AG20443 (cell line): ENCODE data around the gene LINGO1.

Experiments
- DNase-seq: peaks from one replicate; pipeline ENCODE4 v3.0.0; 2012; ENCODE audit warnings: low spot score, mixed read lengths

LINGO1 gene, protein sequence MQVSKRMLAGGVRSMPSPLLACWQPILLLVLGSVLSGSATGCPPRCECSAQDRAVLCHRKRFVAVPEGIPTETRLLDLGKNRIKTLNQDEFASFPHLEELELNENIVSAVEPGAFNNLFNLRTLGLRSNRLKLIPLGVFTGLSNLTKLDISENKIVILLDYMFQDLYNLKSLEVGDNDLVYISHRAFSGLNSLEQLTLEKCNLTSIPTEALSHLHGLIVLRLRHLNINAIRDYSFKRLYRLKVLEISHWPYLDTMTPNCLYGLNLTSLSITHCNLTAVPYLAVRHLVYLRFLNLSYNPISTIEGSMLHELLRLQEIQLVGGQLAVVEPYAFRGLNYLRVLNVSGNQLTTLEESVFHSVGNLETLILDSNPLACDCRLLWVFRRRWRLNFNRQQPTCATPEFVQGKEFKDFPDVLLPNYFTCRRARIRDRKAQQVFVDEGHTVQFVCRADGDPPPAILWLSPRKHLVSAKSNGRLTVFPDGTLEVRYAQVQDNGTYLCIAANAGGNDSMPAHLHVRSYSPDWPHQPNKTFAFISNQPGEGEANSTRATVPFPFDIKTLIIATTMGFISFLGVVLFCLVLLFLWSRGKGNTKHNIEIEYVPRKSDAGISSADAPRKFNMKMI

DNA sequence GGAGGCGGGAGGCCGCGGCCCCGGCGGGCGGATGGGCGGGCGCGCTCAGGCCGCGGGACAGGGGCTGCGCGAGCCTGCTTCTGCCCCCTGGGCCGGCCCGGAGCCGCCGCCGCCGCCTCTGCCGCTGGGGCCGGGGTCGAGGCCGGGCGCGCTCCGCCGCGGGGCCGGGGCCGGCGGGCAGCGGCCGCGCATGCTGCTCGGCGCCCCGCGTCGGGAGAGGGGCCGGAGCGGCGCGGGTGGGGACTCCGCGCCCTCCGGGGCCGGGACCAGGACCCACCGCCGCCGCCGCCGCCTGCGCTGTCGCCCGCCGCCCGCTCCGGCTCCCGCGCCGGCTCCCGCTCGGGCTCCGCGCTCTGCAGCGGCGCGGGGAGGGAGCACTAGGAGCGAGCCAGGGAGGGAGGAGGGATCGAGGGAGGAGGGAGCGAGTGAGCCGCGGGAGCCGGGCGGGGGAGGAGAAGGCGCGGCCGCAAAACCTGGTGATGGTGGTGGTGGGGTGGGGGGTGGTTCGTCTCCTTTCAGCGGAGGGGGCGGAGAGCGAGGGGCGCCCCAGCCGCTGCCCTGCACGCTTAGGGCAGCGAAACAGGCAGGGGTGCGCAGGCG lies at the start of gene LINGO1:
Gene LINGO1 (minus strand): TSS at position 379 of the 600 bp plus-strand sequence. CDS start 597 bp downstream, outside the sequence.
- peak; percentile 46 for DNase-seq

DNA sequence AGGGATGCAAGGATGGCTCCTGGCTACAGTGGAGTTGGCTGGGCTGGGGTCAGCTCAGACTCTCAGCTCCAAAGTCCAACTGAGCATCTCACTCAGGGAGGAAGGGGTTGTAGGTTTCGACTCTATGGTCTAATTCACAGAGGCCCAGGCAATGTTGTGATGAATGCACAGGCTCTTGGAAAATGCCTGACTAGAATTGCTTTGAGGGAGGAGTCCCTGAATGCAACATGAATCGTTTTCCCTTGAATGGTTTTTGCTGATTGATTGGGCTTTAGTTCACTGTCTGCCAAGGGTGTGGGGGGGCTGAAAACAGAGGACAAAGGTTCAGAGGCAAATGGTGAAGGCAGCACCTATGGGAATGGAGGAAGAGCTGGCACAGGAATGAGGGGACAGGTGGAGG lies 48.6 kb upstream of the LINGO1 start:
- DNase-seq, result no peak

DNA sequence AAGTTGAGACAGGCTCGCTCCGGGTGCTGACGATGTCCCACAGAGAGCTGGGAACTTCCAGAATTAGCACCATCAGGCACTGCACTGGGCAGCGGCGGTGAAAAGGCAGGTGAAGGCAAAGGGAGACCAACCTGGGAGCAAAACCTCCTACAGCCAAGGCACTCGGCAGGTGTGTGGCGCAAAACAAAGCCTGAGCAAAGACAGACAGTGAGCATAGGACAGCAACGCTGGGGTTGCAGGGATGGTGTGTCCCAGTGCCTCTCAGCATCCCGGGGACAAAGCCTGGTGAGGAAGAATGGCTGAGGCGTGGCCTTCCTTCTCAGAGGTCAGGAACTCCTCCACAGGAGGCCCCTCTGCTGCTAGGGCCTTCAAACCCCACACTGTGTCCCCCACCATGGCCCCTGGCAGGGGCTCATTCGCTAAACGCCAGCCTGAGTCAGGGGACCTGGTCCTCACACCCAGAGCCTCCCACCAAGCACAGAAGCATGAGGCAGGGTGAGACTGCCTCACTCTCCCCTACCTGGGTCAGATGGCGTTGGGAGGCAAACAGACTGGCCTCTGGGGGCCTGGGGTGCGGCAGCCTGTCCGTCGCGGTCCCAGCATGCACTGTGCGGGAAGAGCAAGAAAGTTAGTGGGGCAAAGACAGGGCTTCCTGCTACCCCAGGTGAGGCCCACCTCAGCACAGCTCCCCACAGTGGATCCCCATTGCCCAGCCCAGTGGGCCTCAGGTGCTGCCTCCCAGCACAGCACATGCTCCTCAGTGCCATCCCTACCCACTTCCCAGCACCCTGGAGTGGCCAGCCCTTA lies 44.1 kb upstream of the LINGO1 start:
- DNase-seq, result no peak

DNA sequence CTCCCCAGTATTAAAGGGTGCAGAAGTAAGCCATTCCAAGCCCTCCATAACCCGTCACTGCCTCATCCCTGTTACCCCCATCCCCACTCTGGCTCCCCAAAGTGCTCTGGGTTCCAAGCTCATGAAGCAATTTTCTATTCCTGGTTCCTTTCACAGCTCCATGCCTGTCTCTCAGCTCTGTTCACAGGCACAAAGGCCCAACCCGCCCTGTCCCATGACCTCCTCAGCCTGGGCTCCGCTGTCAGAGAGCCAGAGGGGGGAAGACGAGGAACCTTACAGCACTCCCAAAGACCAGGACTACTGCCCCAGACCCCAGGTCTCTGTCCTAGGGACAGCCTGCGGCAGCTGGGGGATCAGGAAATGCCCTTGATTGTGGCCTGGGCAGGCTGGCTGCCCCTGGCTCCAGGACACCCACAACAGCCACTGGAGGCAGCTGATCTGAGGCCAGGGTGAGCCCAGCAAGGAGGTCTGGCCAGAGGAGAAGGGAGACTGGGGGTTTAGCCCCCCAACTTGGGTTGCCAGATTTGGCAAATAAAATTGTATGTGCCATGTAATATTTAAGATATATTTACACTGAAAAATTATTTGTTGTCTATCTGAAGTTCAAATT lies 43.2 kb upstream of the LINGO1 start:
- no peak for DNase-seq

DNA sequence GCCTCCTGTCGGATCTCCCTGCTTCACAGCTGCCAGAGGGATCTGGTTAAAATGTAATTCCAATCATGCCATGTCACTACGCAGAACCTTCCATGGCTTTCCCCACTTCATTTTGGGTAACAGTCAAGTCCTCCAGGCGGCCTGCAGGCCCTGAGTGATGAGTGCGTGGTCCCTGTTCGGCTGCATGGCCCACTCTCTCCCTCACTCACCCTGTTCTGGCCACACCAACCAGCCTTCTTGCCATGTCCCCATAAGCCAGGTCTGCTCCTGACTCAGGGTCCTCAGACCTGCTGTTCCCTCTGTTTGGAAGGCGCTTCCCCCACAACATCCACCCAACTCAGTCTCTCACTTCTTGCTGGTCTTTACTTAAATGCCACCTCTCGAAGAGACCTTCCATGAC lies 41.6 kb upstream of the LINGO1 start:
- DNase-seq, result no peak

DNA sequence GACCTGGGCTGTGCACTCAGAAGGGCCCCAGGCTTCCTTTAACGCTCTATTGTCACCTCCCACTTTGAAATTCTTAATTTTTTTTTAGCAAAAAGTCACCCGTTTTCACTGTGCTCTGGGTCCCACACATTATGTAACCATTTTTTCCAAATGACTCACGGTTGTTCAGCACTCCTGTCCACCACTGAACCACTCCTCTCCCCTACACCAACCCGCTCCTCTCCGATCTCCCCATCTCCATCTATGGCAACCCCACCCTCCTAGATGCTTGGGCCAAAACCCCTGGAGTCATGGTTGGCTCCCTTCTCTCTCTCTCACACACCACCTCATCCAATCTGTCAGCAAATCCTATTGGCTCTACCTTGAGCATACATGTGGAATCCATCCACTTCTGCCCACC lies 41.2 kb upstream of the LINGO1 start:
- DNase-seq, result no peak

DNA sequence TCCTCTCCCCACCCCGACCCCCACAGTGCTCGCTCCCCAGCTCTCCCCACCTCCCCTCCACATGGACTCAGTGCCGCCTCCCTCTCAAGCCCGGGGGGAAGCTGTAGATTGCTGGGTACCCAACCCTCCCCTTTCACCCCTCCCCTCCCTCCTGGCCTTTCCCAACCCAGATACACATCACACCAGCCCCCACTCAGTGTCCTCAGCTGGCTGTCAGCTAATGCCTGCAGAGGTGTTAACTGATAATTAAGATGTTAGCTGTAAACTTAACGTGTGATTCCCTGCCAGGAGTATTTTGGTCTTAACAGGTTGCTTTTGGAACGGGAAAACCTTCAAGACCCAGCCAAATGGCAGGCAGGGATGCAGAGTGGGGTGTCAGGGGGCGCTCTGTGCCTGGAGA lies 39.4 kb upstream of the LINGO1 start:
- DNase-seq, result no peak

DNA sequence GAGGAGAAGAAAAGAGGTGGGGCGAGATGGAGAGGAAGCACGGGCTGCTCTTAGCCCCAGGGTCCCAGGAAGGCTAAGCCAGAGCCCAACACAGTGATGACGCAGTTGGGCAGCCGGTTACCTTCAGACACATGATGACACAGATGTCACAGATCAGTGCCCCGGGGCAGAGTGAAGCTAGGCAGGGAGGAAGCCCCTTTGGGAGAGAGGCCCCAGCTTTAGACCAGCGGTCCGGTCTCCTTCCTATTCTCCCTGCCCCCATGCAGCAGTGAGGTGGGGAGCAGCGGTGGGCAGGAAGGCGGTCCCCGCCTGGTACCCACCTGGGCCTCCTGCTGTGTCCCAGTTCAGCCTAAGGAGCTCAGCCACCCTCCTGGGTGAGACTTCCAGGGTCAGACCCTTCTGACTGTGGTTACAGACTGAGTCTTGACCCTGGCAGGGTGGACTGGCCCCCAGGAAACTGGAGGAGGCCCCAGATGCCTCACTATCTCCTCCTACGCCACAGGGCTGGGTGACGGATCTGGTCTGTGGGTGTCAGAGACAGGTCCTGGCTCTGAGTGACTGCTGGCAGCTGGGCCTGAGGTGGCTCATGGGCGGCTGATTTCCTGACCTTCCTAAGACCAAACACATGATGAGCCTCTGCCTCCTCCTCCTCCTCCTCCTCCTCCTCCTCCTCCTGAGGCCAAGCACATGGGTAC lies 38.8 kb upstream of the LINGO1 start:
- DNase-seq, result no peak

DNA sequence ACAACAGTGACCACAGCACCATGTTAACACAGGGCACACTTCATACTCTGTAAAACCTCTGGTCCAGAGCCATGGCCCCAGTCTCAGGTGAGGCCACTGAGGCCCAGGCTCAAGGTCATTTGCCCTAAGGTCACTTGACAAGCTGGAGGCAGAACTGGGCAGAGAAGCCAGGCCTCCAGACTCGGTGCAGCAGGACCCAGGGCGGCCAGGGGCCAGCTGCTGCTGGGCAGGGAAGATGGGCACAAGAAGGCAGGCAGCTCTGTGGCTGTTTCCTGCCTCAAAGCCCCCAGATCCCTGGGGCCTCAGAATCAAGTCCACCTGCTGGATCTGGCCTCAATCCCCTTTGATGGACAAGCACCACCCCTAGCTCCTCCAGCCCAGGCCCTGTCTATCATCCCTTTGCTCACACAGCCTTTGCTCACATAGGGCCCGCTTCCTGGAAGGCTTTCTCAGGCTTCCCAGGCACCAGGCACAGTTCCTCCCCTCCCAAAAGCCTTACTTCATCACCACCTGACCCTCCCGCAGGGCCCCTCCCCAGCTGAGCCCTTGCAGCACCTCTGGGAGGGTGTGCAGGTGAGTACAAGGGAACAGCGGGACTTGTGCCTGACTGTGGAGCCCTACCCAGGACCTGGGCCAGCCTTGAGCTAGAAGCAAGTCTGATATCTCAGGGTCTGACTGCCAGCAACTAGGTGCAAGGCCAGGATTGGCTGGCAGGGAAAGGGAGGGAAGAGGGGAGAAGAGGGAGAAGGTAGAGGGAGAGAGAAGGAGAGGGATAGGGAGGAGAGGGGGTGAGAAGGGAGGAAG lies 38.0 kb upstream of the LINGO1 start:
- no peak for DNase-seq

DNA sequence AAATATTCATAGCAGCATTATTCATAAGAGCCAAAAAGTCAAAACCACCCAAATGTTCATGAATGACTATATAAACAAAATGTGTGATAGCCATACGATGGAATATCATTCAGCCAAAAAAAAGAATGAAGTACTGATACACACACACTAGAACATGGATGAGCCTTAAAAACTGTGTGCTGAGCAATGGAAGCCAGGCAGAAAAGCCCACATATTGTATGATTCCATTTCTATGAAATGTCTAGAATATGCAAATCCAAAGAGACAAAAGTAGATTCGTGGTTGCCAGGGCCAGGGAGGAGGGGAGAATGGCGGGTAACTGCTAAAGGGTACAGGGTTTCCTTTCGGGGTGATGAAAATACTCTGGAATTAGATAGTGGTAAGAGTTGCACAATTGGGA lies 37.2 kb upstream of the LINGO1 start:
- no peak for DNase-seq

DNA sequence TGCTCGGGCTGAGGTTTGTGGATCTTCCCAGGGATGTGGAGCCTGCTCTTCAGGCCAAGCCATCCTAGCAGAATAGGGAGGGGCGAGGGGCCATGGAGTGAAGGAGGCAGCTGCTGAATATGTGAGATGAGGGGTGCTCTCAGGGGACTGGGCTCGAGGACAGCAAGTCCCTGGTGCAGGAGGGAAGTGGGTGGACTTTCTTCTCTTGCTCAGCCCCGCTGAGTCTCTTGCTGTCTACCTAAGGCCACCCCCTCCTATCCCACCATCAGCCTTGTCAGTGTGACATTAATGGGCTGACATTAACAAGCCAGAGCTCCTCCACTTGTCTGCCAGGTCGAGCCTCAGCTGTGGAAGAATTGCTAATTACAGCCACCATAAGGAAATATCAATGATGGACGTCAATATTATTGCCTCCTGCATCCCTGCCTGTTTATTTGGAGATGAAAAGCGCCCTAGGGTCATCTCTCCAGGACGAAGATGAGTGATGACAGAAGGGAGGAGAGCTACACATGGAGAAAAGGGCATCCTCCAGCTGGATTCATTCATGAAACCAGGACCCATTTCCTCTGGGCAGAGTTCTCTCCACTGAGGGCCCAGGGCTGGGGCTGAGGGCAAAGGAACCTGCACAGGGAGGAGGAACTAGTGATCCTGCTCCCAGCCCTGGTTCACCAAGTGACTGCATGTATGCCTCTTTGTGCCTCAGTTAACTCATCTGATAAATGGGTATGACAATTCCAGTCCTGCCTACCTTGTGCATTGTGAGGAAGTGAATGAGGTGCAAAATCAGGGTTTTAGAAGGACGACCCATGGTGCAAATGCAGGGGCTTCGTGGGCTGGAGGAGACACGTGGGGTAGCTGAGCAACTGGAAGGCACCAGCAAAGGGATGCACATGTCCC lies 34.9 kb upstream of the LINGO1 start:
- no peak for DNase-seq

DNA sequence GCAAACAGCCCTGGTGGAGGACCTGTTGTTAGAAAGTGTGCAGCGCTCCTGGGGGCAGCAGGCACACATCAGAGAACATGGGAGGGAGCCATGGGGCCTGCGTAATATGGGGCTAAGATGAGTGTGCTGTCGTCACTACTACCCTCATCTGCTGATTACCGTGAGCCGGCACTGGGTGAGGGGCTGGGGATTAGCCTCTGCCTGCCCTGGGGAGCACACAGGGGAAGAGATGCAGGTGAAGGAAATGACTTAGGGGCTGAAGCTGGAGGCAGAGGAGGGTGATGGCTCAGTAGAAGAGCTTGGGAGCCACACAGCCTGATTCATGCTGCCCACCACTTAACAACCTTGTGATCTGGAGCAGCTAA lies 33.6 kb upstream of the LINGO1 start:
- no peak for DNase-seq

DNA sequence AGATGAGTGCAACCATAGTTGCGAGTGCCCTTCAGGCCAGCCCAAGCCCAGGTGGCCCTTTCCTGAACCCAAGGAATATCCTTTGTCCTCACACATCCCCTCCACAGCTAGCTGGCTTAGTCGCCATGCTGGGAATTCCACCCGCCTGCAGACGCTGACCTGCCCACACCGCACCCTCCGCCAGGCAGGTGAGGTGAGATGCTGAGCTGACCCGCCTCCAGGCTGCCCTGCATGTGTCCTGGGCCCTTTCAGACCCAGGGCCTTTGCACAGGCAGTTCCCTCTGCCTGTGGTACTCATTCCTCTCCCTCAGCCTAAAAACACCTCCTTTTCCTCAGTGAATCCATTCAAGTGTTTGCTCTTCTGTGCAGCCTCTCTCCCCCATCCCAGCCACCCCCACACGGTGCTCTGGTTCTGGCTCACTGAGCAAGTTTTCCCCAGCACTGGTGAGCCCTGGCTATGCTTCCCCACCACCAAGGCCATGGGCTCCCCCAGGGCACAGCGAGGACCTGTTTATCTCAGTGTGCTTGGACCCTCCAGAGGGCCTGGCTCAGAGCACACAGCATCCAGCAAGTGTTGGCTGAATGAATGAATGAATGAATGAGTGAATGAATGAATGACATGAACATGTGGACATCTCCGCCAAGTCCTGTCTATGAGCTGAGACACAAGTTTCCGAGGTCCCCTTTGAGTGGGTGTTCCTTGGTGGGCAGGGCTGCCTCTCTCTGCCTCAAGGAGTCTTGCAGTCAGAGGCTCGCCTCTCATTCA lies 33.0 kb upstream of the LINGO1 start:
- no peak for DNase-seq

DNA sequence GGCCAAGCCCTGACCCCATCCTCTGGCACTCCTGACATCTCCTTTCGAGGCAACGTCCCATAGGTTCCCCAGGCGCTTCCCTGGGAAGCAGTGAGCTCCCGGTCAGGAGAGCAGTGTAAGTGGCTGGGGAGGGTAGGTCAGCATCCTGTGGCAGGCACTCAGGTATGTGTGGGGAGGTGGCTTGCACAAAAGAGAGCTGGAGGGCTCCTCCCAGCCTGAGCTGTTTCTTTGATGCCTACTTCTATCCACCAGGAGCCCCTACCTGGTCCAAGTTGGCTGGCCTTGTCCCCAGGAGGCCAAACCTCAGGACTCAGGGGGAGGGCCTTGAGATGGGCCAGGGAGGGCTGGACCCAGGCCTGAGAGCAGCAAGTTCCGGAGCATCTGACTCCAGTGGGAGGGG lies 31.7 kb upstream of the LINGO1 start:
- no peak for DNase-seq

DNA sequence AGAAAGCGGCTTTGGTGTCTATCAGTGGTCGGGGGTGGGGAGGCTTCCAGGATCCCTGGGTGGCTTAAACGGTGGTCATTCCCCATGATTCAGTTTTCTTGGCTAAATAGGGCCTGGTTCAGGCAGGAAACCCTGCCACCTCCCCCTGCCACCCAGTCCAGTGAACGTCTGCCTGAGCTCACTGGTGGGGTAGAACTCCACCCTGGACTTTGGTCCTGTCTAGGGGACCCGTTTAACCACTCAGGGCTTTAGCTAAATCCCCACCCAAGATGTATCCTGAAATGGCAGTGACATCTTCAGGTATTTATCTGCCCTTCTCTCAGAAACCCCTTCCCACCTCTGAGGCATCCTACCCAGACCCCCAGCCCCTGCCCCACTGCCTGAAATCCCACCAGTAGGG lies 30.5 kb upstream of the LINGO1 start:
- DNase-seq, result no peak

DNA sequence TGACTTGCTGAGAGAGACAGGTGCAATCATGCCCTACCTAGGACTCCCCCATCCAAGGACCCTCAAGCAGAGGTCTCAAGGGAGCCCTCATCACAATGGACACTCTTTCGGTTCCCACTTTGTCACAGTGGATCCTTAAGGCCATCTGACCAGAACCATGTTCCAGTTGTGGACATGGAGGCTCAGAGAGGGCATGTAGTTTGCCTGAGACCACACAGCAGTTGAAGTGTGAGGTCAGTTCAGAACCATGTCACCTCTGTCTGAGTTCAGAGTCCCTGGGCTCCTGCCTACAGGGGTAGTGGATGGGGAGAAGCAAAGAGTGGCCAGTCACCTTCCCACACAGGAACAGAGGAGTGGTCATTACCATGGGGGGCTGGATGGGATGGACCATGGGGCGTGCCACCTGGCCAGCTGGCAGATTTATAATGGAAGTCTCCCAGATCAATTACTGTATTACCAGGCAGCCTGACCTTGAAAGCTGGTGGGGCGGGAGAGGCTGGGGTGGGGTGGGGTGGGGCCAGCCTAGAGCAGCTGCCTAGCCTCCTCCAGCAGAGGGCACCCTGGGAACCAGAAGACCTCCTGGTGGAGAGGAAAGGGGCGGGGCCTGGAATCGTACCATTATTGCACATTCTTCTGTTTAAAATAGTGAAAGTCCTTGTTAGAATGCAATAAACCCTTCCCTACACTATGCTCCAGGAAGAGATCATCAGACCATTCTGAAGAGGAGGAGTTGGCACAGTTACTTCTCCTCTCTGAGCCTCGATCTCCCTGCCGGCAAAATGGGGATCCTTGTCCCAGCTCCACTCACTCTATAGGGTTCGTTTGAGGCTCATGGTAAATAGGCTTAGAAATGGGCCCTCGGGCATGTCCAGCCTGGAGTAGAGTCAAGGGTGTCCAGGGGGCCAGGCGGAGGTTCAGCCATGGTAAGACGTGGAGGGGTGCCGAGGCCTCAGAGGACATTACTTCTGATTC lies 26.9 kb upstream of the LINGO1 start:
- DNase-seq, result peak; percentile 84

DNA sequence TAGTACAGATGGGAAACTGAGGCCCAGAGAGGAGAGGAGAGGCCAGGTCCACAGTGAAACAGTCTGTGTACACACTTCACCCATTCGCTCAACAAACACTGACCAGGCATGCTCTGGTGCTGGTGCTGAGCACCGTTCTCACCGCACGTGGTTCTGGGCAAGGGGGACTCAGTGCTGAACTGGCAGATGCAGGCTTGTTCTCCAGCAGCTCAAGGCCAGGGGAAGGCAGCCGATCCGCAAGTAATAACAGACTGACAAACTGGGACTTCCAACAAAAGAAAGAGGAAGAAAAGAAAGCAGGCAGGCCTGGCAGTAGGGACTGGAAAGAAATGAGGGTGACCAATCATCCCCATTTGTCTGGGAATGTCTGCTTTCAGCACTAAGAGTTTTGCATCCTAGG lies 25.6 kb upstream of the LINGO1 start:
- DNase-seq, result no peak
